Breast epithelium (tissue), 4 donors: ENCODE data around the gene SLC25A21. TPM values are rescaled to one million over a fixed set of nuclear protein-coding genes. Genes with fewer than 3 reads are reported as not detected.

Experiments used
- DNase-seq, 2 donors: peaks; one replicate each; pipeline ENCODE4 v3.0.0-alpha.2; 2019; ENCODE audit warnings: low spot score in 2 of 2
- H3K27ac ChIP-seq, 2 donors: fragments of 200-600 bp; sonication (generic) in 1 of 2; one replicate each; pipeline ENCODE4 v1.5.1; 2016 to 2019; ENCODE audit warnings: mild to moderate bottlenecking in 1 of 2
- H3K27me3 ChIP-seq, 2 donors: fragments of 200-600 bp; sonication (generic) in 1 of 2; one replicate each; pipeline versions ENCODE4 v1.5.1 to v1.6.0; 2017 to 2019; ENCODE audit warnings: control low read depth in 1 of 2, mild to moderate bottlenecking in 1 of 2
- H3K36me3 ChIP-seq: fragments of 200-600 bp; one replicate; pipeline ENCODE4 v1.5.1; 2019
- H3K4me1 ChIP-seq, 2 donors: fragments of 200-600 bp; sonication (generic); one replicate each; pipeline ENCODE4 v1.5.1; 2016 to 2019; ENCODE audit warnings: control low read depth in 1 of 2
- H3K4me3 ChIP-seq, 3 donors: fragments of 200-600 bp; sonication (generic); 1 replicate in 2 of 3; 2 replicates in 1 of 3; pipeline ENCODE4 v1.5.1; 2016 to 2019; ENCODE audit warnings: mild to moderate bottlenecking in 3 of 3, moderate library complexity in 2 of 3
- H3K9me3 ChIP-seq, 2 donors: fragments of 200-600 bp; sonication (generic) in 1 of 2; one replicate each; pipeline ENCODE4 v1.5.1; 2016 to 2019; ENCODE audit warnings: control low read depth in 1 of 2
- CTCF ChIP-seq, 3 donors: fragments of 450-650 bp; IDR thresholded peaks; one replicate each; pipeline ENCODE4 v1.5.1; 2016 to 2017; ENCODE audit warnings: antibody characterized with exemption in 3 of 3, mild to moderate bottlenecking in 3 of 3, moderate library complexity in 3 of 3
- POLR2A ChIP-seq: fragments of 450-650 bp; IDR thresholded peaks from one replicate; pipeline ENCODE4 v1.6.1; 2016; ENCODE audit warnings: antibody characterized with exemption, mild to moderate bottlenecking, moderate library complexity
- POLR2AphosphoS5 ChIP-seq, 3 donors: sonication (generic); formaldehyde crosslinking; IDR thresholded peaks; one replicate each; pipeline ENCODE4 v1.6.1; 2017; ENCODE audit warnings: antibody characterized with exemption in 3 of 3
- intact Hi-C: fragments of 100-400 bp; cut with DNase I; formaldehyde crosslinking; loops from one replicate; pipeline ENCODE4 v1.15.1; 2023; ENCODE audit warnings: low total_unique reads
- total RNA-seq, 3 donors: library from RNA; depleted of rRNA; stranded (reverse); fragments of >200 nt; gene quantifications; one replicate each; pipeline ENCODE4 v1.1.0, GENCODE V29; 2016

SLC25A21 gene
- total RNA-seq, 3 donors from 2014 or later, result 0.66 to 2.3 (median 1.6) TPM

GRCh38 chr14:36942522-36943245, 229.7 kb downstream of the SLC25A21 start:
- TF ChIP-seq POLR2AphosphoS5 (IDR thresholded peaks at IDR 0.05), result no peak
- TF ChIP-seq POLR2A, result no peak
- TF ChIP-seq CTCF (IDR thresholded peaks at IDR 0.05), result no peak

DNA sequence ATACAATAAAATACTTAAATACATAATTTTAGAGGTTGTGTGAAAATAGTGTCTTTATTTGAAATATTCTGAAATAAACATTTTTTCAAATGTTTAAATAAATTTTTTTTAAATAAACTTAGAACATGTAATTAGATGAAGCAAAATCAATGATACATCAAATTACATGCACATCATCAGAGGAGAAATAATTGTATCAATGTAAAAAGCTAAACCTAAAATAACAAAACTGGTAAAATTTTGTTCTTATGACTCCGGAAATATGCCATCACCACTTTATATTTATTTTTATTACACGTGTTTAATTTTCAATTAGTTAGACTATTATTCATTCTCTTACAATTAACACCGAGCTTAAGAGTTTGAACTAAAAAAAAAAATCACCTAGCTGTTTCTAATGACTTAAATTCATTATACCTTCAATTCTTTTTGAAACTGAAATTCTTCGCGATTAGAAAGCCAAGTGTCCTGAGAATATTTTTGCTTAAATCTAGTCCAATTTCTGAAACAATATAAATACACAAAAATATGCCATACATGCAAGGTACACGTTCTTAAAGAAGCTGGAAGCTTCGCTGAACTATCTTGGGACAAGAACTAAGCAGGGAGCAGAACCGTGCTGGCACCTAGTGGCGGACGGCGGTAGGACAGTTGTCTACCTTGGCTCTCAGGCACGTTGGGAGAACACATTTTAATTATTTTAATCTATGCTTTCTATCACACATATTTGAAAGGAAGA, 230.5 kb downstream of the SLC25A21 start:
- Histone ChIP-seq H3K4me1 (no peaks in the 10 kb centered on the region), H3K9me3 (no peaks in the 10 kb centered on the region), H3K27ac (no peak overlapping the region), H3K4me3 (no peak overlapping the region), H3K36me3 (no peaks in the 10 kb centered on the region), H3K27me3 (no peaks in the 10 kb centered on the region)
- TF ChIP-seq POLR2A (no peak), CTCF (IDR thresholded peaks at IDR 0.05) (peak; percentile 62 to 90 (median 87)), POLR2AphosphoS5 (IDR thresholded peaks at IDR 0.05) (no peak)
- intact Hi-C loops, result no loop called here
- peak; percentile 35 to 75 for DNase-seq

More at GRCh38 chr14:36942522-36943245, 229.7 kb downstream of the SLC25A21 start:
- intact Hi-C loops, result no loop called here
- no peaks in the 10 kb centered on the region for H3K9me3 ChIP-seq
- no peaks in the 10 kb centered on the region for H3K4me1 ChIP-seq
- H3K4me3 ChIP-seq, result no peak overlapping the region
- H3K27ac ChIP-seq, result no peak overlapping the region
- no peak for DNase-seq
- H3K27me3 ChIP-seq, result no peaks in the 10 kb centered on the region
- no peaks in the 10 kb centered on the region for H3K36me3 ChIP-seq

- H3K4me1 ChIP-seq, result no peaks in the 10 kb centered on the region
- no peaks in the 10 kb centered on the region for H3K36me3 ChIP-seq
- no peak overlapping the region for H3K27ac ChIP-seq
- intact Hi-C loops, result no loop called here
- no peaks in the 10 kb centered on the region for H3K9me3 ChIP-seq
- no peak for DNase-seq
- no peaks in the 10 kb centered on the region for H3K27me3 ChIP-seq
- no peak overlapping the region for H3K4me3 ChIP-seq
- TF ChIP-seq CTCF (IDR thresholded peaks at IDR 0.05) (no peak), POLR2AphosphoS5 (IDR thresholded peaks at IDR 0.05) (no peak), POLR2A (no peak)
Observed at GRCh38 chr14:36940476-36940875, 231.9 kb downstream of the SLC25A21 start.

- H3K36me3 ChIP-seq, result no peaks in the 10 kb centered on the region
- intact Hi-C loops, result no loop called here
- H3K9me3 ChIP-seq, result no peaks in the 10 kb centered on the region
- no peaks in the 10 kb centered on the region for H3K4me1 ChIP-seq
- H3K27ac ChIP-seq, result no peak overlapping the region
- H3K4me3 ChIP-seq, result no peak overlapping the region
- TF ChIP-seq POLR2A, result no peak
- TF ChIP-seq POLR2AphosphoS5 (IDR thresholded peaks at IDR 0.05), result no peak
- TF ChIP-seq CTCF (IDR thresholded peaks at IDR 0.05), result no peak
- H3K27me3 ChIP-seq, result no peaks in the 10 kb centered on the region
- no peak for DNase-seq
Observed at GRCh38 chr14:36939265-36939664, 233.1 kb downstream of the SLC25A21 start.

- no peak for DNase-seq
- Histone ChIP-seq H3K9me3 (no peaks in the 10 kb centered on the region), H3K36me3 (no peaks in the 10 kb centered on the region), H3K4me1 (no peaks in the 10 kb centered on the region), H3K4me3 (no peak overlapping the region), H3K27me3 (no peaks in the 10 kb centered on the region), H3K27ac (no peak overlapping the region)
- intact Hi-C loops, result no loop called here
- TF ChIP-seq CTCF (IDR thresholded peaks at IDR 0.05) (no peak), POLR2AphosphoS5 (IDR thresholded peaks at IDR 0.05) (no peak), POLR2A (no peak)
Observed at GRCh38 chr14:36938678-36939077, 233.7 kb downstream of the SLC25A21 start.
